NK-92 treated with Interleukin-12 subunit alpha and Interleukin-12 subunit beta, amount 100 ng/mL, for 24 hours (cell line): ENCODE measurements around the gene RASGRF1.

Experiments
- DNase-seq: peaks from one replicate; lab custom pipeline; 2025; lab: John Stamatoyannopoulos, UW

RASGRF1 gene

GRCh38 chr15:78955355-78955754, 135.2 kb downstream of the RASGRF1 start:
- DNase-seq, result no peak

DNA sequence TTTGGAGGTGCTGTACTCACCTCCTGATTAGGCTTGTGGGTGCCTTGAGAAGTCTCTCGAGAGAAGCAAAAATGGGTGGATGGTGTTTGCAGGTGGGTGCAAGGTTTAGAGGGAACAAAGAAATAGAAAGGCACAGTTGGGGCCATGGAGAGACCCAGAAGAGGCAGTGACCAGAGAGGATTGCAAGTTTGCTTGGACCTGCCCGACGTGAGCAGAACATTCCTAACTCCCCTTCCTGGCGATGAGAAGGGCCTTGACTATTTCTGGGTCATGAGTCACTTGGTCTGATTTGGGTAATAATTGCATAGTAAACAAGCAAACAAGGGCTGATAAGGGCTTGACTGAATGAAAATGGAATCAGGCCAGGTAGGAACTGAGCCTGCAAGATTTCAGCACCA, 138.7 kb downstream of the RASGRF1 start:
- DNase-seq, result no peak

GRCh38 chr15:78950902-78951840, 139.4 kb downstream of the RASGRF1 start:
- DNase-seq, result no peak

DNA sequence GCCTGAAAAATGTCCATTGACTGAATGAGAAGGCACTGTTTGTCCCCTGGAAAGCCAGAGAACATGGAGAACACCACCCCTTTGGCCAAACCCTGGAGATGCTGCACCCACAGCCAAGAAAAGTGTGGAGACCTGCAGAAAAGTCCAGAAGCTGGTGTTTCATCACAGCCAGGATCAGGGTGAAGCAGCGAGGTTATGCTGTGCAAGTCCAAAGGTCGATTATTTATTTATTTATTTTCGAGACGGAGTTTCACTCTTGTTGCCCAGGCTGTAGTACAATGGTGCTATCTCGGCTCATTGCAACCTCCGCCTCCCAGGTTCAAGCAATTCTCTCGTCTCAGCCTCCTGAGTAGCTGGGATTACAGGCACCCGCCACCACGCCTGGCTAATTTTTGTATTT, 140.2 kb downstream of the RASGRF1 start:
- no peak for DNase-seq

GRCh38 chr15:78949461-78949860, 141.1 kb downstream of the RASGRF1 start:
- no peak for DNase-seq

DNA sequence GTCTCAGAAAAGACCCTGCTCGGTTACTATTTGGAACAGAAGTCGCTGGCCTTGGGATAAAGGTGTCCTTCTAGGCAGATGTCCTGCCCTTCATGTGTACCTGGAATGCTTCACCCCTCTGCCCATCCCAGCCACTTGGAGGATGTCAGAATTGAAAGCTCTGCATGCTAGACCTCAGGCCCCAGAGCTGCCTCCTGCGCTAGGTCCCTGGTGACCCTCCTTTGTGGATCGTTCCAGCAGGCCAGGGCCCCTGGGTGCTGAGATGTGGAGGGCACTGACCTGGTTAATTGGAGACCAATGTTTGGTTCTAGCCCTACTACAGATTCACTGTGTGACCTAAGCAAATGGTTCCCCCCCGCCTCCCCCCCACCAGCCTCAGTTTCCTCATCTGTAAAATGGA, 143.1 kb downstream of the RASGRF1 start:
- DNase-seq, result no peak

GRCh38 chr15:78946493-78946892, 144.1 kb downstream of the RASGRF1 start:
- no peak for DNase-seq

DNA sequence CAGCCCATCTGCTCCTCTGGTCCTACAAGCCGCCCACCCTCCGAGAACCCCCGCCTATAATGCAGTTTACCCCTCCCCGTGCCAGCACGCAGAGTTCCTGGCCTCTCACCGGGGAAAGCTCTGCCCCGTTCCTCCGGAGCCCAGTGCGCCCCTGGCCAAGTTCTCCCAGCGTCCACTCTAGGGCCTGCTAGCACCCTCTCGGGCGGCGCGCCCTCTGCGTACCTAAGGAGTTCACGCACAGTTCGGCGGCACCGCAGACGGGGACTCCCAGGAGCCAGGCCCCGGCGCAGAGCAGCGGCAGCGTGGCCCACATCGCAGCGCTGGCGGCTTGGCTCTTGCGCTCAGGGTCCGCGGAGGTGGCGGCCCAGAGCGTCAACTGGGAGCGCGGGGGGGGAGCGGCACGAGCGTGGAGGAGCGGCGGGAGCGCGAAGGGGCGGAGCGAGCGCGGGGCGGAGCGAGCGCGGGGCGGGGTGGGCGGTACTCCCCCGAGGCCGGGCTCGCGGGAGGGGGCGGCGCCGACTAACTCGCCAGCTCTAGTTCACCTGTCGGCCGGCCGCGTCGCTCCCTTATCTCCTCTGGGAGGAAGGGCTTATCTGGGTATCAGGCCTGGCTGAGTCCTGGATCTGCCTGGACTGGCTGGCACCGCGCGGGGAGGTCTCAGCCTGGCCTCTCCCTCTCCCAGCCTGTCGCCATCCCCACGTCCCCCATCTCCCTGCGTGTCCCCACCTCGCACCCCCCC, 145.7 kb downstream of the RASGRF1 start, which contains the start of gene CTSH:
Gene CTSH (minus strand): TSS at position 378 of the 739 bp plus-strand sequence. CDS start 65 bp downstream, at position 313.
- no peak for DNase-seq

DNA sequence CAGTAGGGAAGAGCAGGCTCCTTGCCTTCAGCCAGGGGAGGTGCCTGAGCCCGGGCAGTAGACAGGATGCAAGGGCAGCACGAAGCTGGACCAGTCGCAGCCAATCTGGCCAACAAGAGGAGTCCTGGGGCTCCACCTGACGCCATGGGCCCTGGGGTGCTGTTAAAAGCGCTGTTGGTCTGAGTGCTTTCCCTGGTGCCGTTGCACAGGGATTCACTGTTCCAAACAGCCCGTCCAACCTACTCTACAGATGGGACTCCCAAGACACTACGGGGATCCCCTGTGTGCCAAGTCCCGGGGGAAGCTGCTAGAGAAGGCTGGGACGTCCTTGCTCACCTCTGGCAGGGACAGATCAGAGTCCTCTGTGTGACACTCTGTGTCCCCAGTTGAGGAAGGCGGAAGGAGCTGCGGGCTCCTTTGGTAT, 146.4 kb downstream of the RASGRF1 start:
- DNase-seq, result no peak

- DNase-seq, result no peak
These were observed 146.9 kb downstream of the RASGRF1 start for GRCh38 chr15:78943692-78944091.

GRCh38 chr15:78942741-78943140, 147.8 kb downstream of the RASGRF1 start:
- no peak for DNase-seq

GRCh38 chr15:78938658-78939488, 151.7 kb downstream of the RASGRF1 start:
- no peak for DNase-seq

DNA sequence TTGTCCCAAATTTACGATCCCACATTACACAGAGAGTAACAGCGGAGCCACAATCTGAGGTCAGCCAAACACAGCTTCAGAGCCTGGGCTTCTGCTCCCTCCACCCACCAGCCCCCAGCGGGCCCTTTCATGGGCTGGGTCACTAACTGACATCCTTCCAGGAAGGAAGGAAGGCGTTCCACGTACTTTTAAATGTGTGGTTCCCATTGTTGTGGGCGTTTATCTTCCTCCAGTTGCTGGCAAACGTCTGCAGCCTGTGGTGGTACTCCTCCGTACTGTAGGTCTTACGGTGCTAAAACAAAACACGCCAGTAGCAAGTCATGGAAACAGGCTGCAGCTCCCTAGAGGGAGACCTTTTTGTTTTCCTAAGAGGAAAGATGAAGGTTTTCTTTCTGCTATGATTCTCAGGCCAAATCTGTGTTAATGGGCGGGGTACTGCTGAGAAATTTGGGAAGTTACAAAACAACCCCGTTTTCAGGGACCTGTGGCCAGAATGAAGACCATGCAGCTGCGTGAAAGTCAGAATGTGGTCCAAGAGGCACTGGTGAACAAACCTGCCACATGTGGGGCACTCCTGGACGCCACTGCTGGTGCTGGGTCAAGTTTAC, 153.3 kb downstream of the RASGRF1 start:
- DNase-seq, result no peak

- no peak for DNase-seq
These were observed 155.9 kb downstream of the RASGRF1 start for GRCh38 chr15:78934655-78935023.

- no peak for DNase-seq
These were observed 156.5 kb downstream of the RASGRF1 start for GRCh38 chr15:78933823-78934654.

GRCh38 chr15:78933187-78933822, 157.3 kb downstream of the RASGRF1 start:
- no peak for DNase-seq

- no peak for DNase-seq
These were observed 158.2 kb downstream of the RASGRF1 start for GRCh38 chr15:78932258-78932808.

DNA sequence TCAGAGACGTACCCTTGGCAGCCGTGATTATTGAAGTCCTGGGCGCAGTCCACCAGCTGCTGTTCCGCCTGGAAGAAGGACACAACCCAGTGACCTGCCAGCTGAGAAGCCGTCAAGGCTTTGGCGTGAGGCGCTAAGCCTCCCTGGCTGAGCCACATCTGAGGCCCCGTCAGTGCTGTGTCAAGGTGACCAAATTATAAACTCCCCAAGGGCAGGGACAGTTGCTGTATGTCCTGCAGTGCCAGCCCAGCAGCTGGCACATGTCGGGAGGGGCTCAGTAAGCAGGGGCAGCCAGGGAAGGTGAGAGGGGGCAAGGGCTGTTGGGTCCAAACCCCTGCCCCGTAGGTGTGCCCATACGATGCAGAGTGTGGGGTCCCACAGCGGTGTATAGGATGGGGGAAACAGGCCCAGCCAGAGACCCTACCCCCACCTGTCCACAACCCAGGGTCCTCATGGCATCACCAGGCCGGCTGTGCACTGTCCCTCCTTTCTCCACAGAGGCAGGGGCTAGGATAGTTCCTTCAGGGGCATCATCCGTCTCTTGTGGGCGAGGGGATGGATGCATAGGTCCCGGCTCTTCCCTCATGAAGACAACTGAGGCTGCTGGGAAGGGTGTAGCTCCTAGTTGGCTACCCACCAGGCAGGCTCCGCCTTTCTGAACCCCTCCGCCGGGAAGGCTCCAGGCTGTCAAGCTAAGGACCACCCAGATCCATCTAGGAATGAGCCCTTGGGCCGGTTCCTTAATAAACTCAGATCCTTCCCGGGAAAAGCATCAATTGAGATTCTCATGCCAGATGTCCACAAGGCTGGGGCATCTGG, 158.9 kb downstream of the RASGRF1 start:
- no peak for DNase-seq
